ENCODE results near the gene HCN4.

HCN4 gene

DNA sequence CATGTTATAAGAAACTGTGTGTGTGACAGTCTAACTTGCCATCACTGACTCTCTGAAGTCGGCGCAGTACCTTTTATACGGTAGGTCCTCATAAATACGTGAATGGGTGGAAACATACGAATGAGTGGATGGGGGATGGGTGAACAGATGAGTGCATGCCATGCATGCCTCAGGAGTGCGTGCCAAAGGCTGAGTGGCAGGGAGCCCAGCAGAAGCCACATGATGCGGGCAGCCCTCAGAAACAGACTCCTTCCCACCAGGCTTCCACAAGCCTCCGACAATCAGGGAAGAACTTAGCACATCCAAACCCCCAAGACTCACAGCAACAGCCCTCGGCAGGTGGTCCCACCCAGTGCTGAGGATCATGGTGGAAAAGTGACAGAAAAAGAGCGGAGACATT is 16.7 kb downstream of the HCN4 start:
- H3K4me3 ChIP-seq (ENCODE audit: low read depth, low read length), result no peak overlapping the region
- TF ChIP-seq, protein P1, sequence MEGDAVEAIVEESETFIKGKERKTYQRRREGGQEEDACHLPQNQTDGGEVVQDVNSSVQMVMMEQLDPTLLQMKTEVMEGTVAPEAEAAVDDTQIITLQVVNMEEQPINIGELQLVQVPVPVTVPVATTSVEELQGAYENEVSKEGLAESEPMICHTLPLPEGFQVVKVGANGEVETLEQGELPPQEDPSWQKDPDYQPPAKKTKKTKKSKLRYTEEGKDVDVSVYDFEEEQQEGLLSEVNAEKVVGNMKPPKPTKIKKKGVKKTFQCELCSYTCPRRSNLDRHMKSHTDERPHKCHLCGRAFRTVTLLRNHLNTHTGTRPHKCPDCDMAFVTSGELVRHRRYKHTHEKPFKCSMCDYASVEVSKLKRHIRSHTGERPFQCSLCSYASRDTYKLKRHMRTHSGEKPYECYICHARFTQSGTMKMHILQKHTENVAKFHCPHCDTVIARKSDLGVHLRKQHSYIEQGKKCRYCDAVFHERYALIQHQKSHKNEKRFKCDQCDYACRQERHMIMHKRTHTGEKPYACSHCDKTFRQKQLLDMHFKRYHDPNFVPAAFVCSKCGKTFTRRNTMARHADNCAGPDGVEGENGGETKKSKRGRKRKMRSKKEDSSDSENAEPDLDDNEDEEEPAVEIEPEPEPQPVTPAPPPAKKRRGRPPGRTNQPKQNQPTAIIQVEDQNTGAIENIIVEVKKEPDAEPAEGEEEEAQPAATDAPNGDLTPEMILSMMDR (IDR thresholded peaks at IDR 0.05; ENCODE audit: borderline replicate concordance, insufficient read depth, low read depth, low read length), result no peak

DNA sequence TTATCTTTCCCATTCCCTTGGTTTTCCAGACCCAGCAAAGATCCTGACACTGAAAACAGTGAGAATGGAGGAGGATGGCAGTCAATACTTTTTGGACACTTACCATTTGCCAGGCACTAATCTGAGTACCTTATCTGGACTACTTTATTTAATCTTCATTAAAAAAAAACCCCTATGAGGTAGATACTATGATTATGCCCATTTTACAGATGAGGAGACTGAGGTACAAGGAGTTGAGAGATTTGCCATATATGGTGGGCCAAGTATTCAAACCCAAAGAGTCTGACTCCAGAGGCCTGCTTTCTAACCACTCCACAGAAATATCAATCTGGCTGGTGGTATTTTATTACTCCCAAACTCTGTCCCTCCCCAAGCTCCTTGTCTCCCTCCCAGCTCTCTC is 19.6 kb downstream of the HCN4 start:
- TF ChIP-seq, protein P1 (IDR thresholded peaks at IDR 0.05; ENCODE audit: borderline replicate concordance, insufficient read depth, low read depth, low read length), result no peak
- no peak overlapping the region for H3K4me3 ChIP-seq (ENCODE audit: low read depth, low read length)

DNA sequence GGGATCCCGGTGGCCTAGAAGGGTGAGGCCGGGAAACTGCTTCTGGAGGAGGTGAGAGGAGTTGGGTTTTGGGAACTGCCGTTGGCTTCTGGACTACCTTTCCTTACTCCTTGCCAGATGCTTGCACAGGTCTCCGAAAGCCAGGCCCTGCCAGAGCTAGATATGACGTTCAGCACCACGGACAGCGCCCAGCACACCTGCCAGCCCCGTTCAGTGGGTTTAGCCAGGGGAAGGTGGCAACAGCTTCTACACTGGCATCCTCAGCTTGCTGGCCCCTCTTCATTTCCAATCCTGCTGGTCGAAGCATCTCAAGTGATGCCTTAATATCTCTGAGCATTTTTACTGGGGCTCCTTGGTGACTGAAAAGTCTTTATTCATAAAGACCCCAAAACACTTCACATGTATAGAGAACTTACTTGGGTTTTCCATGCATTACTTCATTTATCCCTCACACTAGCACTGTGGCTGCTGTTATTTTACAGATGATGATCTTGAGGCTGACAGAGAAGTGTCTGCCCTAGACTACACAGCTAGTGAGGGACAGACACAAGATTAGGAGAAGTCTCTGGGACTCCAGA is 21.9 kb downstream of the HCN4 start:
- H3K4me3 ChIP-seq (ENCODE audit: low read depth, low read length), result no peak overlapping the region
- TF ChIP-seq, protein P1 (IDR thresholded peaks at IDR 0.05; ENCODE audit: borderline replicate concordance, insufficient read depth, low read depth, low read length), result no peak

DNA sequence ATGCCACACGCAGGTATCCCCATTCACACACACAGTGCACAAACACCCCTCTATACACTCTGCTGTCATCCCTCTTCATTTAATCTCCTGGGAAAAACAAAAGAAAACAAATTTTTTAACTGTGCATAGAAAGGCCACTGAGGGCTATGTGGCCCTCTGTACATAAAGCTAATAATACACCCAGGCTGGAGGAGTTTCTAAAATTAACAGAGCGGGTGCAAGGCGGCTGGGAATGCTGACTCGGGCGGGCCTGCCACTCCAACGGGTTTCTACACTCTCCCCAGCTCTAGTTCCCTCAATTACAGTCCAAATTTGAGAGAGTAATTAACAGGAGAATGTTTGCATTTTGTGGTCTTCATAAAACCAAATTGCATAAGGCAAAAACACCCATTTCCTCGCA is 23.1 kb downstream of the HCN4 start:
- TF ChIP-seq, protein P1 (IDR thresholded peaks at IDR 0.05; ENCODE audit: borderline replicate concordance, insufficient read depth, low read depth, low read length), result no peak
- H3K4me3 ChIP-seq (ENCODE audit: low read depth, low read length), result no peak overlapping the region

DNA sequence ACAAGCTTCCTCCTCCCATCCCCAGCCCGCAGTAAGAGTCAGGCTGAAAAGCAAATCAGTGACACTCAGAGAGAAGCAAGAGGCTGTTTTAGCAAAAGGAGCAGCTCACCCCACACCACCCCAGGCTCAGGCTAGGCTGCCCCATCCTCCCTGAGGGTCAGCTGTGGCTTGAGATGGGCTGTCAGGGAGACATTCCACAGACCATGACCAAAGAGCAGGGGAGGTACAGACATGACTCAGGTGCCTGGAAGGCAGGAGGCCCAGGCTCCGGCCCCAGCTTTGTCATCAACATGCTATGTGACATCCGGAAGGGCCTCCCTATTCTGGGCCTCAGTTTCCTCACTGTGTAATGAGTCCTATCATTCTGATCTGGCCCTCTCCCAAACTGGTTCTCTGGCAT is 24.7 kb downstream of the HCN4 start:
- no peak overlapping the region for H3K4me3 ChIP-seq (ENCODE audit: low read depth, low read length)
- TF ChIP-seq, protein P1 (IDR thresholded peaks at IDR 0.05; ENCODE audit: borderline replicate concordance, insufficient read depth, low read depth, low read length), result no peak

DNA sequence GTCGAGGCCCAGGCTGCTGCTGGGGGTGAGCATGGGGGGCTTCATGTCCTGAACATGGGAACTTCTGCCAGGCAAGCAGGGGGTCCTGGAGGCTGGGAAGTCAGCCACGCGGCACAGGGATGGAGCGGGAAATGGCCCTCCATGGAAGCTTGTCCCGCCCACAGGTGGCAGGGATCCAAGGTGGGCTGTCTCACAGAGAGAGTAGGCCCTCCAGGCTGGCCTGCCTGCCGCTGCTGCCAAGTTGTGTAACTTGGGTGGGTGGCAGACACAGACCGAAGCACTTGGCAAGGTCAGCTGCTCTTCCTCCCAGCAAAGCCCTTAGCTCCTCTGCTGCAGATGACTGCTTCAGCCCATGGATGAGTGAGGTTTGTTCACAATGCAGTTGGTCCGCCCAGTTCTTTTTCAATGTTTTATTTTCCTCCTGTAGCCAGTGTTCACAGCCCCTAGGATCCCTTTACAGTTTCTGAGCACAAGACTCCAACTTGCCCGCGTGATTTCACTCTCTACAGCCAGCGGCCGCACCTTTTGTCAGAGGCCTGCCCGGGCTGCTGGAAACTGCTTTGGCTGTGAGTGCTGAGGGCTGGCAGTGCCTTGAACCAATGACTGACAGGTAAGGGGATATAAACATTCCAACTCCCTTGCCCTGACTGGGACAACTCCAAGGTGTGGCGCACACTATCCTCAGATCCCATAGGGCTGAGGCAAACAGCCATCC is 26.7 kb downstream of the HCN4 start:
- TF ChIP-seq, protein P1 (IDR thresholded peaks at IDR 0.05; ENCODE audit: borderline replicate concordance, insufficient read depth, low read depth, low read length), result no peak
- no peak overlapping the region for H3K4me3 ChIP-seq (ENCODE audit: low read depth, low read length)

Measured in GM12875 (cell line).